HG03469 (cell line): ENCODE measurements around the gene DLG4.

Experiments used
- ATAC-seq: cut with Tn5 transposase; IDR thresholded peaks from one replicate; pipeline ENCODE4 v1.9.1; 2021; ENCODE audit warnings: mild to moderate bottlenecking, moderate library complexity, moderate number of reproducible peaks; ENCODE audit not compliant: unreplicated experiment

Gene DLG4

DNA sequence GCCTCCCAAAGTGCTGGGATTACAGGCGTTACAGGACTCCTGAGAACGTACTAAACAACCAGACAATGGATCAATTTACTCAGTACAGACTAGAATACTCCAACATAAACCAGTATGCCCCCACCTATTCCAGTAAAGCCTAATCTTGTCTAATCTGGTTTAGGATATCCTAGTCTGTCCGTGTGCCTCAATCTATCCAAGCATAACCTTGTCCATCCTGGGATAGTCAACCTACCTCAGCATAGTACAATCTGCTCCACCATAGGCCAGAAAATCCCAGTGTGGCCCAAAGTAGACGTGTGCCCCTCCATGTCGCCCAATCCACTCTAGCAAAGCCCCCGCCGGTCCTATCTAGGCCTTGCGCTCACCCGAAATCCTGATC, 14.1 kb upstream of the DLG4 start:
- ATAC-seq = no peak

- no peak for ATAC-seq
Observed at GRCh38 chr17:7232114-7232513, 12.5 kb upstream of the DLG4 start.

DNA sequence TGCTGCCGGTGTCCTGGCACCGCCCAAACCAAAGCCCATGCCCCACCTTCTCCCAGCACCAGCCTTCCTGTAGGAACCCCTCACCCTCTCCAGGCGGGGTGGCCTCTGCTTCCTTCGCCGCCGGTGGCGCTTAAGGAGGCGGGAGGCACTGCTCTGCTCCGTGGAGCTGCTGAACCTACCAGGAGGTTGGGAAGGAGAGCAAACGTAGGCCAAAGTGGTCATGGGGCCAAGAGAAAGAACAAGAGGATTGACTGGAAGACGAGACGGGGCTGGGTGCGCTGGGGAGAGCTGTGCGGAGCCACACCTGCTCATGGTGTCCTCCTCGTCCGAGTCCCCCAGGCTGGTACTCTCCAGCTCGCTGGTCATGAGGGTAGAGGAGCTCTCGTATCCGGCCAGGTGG, 9.9 kb upstream of the DLG4 start:
- no peak for ATAC-seq

GRCh38 chr17:7228920-7229319, 9.3 kb upstream of the DLG4 start:
- no peak for ATAC-seq

GRCh38 chr17:7226721-7227710, 7.4 kb upstream of the DLG4 start:
- no peak for ATAC-seq

DNA sequence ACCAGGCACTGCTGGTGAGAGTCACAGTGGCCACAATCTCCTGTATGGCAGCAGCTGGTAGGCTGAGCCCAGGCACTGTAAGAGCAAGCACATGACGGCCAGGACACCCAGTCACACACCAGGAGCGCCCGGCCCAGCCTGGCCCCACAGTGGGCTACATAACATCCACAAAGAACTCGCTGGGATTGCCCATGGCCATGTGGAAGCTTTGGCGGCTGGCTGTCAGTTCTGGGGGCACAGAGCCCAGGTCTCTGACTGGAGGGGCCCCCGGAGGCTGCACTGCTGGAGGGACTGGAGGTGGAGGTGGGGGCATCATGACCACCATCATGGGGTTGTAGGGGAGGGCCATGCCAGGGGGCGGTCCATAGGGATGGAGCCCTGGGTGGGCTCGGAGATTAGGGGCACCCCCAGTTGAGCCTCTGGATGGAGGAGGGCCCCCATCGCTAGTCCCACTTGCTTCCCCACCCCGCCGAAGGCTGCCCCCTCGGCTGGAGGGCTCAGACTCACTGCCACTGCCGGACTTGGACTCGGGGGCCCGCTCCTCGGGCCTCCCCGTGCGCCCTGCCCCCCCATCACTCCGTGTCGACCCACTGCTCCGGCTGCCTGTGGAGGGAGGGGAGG, 6.2 kb upstream of the DLG4 start:
- no peak for ATAC-seq

- no peak for ATAC-seq
Observed at GRCh38 chr17:7224661-7225111, 5.0 kb upstream of the DLG4 start.

GRCh38 chr17:7224110-7224509, 4.5 kb upstream of the DLG4 start:
- no peak for ATAC-seq

DNA sequence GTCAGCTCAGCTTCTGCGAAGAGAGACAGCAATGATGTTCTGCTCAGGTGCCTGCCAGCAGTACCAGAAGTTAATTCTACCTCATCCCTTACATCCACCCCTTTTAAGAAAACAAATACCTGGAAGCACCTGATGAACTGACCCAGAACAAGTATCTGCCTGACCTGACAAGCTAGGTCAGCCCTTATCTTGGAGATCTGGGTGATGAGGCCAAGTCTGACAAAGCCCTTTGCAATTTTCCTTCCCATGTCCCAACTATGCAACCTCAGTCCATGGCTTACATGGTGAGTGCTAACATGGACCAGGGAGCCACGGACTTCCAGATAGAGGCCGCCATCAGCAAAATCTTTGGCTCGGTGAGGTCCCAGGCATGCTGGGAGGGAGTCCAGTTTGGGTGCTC, 3.7 kb upstream of the DLG4 start:
- no peak for ATAC-seq

DNA sequence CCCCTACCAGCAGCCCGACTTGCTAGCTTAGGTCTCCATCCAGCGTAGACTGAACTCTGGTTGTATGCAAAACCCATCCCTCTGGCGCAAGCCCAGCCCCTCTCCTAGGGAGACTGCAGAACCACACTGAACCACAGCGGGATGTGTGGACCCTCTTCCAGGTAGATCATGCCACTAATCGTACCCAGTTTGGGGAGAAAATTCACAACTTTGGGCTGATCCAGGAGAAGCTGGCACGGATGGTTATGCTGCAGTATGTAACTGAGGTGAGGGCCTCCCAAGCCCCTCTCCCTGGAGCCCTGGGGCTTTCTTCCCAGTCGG, 3.3 kb upstream of the DLG4 start:
- ATAC-seq = no peak

- ATAC-seq = no peak
Observed at GRCh38 chr17:7222093-7222971, 2.7 kb upstream of the DLG4 start.

GRCh38 chr17:7221278-7222092, 1.8 kb upstream of the DLG4 start:
- no peak for ATAC-seq

GRCh38 chr17:7220593-7221277, 1.1 kb upstream of the DLG4 start:
- ATAC-seq = no peak

- no peak for ATAC-seq
Observed at GRCh38 chr17:7219229-7219811, 316 bp downstream of the DLG4 start.

DNA sequence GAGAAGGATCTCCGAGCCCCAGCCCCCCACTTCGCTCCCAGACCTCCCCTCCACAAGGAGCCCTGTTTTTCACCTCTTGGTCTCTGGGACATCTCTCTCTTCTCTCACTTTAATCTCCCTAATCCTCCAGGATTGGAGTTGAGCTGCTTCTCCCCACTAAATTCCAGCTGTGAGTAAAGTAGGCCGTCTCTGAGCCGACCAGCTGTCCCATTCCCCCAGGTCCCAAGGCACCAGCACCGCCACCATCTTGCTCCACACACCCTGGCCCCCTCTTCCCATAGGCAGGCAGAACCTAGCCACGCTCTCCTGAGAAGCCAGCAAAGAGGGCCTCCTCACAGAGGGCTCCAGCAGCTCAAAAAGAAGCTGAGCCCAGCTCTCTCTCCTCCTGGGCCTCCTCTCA, 878 bp downstream of the DLG4 start:
- no peak for ATAC-seq

DNA sequence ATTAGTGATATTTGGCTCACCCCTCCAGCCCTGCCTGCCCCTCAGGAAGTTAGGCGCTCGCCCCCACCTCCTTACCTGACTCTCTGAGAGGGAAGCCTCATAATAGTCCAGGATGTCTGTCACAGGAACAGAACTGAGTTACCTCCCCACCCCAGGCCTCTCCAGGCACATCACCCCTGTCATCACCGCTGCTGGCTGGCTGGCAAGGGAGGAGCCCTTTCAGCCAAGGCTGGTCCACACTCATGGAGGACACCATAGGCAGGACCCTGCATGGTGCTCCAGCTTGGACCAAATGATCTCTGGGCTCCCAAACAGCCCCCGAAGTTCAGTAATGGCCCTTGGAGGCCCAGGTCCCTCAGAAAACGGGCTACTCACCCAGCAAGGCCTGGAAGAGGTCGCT, 1.5 kb downstream of the DLG4 start:
- no peak for ATAC-seq

DNA sequence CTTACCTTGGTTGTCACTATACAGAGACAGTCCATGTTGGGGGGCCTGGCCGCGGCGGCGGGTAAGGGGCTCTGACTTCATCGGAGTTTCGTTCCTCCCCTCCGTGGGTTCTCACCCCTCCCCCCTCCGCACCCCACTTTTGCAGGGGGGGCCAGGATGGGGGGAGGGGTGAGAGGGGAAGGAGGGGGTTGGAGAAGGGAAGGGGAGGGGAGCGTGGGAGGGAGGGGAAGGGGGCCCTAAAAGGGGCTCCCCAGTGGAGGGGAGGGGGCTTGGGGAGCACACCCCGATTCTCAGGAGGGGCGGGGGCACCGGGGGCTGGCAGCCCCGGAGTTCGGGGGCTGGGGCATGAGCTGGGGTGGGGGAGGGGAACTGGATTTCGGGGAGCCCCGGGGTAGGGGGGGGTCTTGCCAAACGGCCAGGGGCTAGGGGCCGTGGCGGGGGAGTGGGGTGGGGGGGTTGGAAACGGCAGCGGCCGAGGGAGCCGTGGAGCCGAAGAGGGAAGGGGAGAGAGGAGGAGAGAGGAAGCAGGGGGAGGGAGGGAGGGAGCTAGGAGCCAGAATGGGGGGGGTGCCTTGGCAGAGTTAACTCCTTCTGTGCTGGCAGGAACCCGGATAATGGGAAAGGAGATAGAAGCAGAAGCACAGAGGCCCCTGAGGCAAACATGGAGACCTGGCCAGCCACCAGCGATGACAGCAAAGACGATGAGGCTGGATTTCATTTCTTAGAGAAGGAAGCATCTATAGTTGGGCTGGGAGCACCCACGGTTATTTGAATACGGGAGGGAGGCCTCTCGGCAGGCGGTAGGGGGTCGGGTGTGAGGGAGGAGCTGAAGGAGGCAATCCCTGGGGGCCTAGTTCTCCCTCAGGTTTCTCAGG, 2.3 kb downstream of the DLG4 start:
- no peak for ATAC-seq

- ATAC-seq = no peak
Observed at GRCh38 chr17:7216242-7217112, 3.2 kb downstream of the DLG4 start.
